ENCODE data around the gene INAFM2.
A peak's percentile ranks its signal among the peaks of the same experiment; 100 is the strongest.

INAFM2 gene

DNA sequence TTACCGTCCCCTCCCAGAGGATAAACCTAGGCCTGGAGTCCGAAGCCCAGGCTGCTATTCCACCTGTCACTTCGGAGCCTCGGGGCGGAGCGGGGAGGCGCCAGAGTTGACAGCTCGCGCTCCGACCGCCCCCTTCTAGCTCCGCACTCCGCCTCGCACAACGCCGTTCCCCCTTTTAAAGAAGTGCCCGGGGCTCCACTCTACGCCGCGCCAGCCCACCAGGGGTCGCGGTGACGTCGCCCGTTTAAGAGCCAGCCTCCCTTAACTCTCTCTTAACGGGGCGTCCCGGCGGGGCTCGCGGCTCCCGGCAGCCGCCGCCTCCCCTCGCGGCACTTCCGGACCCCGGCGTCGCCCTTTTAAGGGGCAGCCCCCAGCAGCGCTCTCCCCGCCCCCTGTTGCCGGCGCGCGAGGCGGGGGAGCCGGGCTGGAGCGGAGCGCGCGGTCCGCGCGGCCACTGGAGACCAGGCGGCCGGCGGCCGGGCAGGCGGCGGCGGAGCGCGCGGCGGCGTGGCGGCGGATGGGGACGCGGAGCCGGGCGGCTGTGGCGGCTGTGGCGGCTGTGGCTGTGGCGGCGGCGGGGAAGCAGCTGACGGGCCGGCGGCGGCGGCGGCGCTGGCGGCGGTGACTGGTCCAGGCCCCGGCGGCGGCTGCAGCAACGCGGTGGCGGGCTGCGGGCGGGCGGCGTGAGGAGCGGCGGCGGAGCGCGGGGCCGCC is at the start of gene INAFM2:
Gene INAFM2, plus strand, starts transcription at position 454 of the 714 bp plus-strand sequence. CDS start 364 bp downstream, outside the sequence.
- TF ChIP-seq POLR2A (IDR thresholded peaks at IDR 0.05; ENCODE audit: low read length) (peak; percentile 18), GATA1 (IDR thresholded peaks at IDR 0.05; ENCODE audit: low read depth, low read length) (no peak)
- peak; percentile 93 to 94 for DNase-seq

DNA sequence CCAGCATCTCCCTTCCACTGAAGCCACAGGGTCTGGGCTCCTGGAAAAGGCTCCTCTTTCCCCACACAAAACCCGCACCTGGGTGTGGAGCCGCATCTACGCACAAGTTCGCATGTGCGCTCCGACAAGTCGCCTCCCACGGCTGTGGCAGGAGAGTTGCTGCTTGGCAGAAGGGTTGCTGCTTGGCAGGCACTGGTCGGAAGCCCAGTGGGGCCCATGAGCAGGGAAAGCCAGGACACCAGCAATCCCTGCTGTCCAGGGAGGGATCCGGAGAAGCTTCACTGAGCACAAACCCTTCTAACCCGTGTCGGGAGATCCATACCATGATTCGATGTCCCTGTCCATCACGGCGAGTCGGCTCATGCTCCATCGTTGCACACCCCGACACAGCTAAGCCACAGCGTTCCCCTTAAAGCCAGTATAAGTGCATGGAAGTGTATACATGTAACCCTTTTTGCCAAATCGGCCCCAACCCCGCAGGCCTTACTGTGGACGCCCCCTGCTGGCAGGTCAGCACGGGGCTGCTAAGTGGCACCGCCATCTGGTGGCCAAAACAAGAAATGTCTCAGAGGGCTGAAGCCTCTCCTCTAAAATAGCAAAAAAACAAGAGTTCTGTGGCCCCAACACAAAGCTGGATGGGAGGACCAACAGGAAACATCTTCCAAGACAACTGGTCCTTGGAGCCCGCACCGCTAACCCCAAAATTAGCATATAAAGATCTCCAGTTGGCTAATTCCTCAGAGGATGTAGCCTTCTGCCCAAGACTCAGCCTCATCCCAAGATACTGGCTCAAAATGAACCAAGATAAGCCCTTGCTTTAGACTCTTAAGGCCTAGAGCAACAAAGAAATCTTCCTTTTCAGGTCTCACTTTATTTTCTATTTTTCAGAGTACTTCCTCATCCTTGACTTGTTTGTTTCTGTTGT is 48.9 kb upstream of the INAFM2 start:
- peak; percentile 88 to 94 for DNase-seq
- no peak for TF ChIP-seq POLR2A (IDR thresholded peaks at IDR 0.05; ENCODE audit: low read length)
- no peak for TF ChIP-seq GATA1 (IDR thresholded peaks at IDR 0.05; ENCODE audit: low read depth, low read length)

DNA sequence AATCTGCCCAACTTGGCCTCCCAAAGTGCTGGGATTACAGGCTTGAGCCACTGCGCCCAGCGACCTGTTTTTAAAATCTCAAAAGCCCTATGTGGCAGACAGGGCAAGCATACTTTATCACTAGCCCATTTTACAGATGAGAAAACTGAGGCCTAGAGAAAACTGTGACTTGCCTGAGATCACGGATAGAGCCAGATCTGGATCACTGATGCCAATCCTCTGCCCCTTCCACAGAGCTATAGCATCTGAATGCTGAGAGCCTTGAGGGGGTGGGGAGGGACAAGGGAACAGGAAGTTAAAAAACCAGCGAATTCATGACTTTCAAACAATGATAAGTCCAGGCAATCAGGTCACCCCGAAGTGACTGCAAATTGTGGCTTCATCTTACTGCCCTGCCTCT is 48.0 kb upstream of the INAFM2 start:
- DNase-seq: no peak

DNA sequence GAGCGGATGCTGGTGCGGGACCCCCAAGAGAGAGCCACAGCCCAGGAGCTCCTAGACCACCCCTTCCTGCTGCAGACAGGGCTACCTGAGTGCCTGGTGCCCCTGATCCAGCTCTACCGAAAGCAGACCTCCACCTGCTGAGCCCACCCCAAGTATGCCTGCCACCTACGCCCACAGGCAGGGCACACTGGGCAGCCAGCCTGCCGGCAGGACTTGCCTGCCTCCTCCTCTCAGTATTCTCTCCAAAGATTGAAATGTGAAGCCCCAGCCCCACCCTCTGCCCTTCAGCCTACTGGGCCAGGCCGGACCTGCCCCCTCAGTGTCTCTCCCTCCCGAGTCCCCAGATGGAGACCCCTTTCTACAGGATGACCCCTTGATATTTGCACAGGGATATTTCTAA is 47.5 kb upstream of the INAFM2 start:
- TF ChIP-seq GATA1 (IDR thresholded peaks at IDR 0.05; ENCODE audit: low read depth, low read length) (no peak), POLR2A (IDR thresholded peaks at IDR 0.05; ENCODE audit: low read length) (no peak)
- DNase-seq: no peak

More for the DNA sequence above, 48.0 kb upstream of the INAFM2 start:
- no peak for TF ChIP-seq GATA1 (IDR thresholded peaks at IDR 0.05; ENCODE audit: low read depth, low read length)
- no peak for TF ChIP-seq POLR2A (IDR thresholded peaks at IDR 0.05; ENCODE audit: low read length)

DNA sequence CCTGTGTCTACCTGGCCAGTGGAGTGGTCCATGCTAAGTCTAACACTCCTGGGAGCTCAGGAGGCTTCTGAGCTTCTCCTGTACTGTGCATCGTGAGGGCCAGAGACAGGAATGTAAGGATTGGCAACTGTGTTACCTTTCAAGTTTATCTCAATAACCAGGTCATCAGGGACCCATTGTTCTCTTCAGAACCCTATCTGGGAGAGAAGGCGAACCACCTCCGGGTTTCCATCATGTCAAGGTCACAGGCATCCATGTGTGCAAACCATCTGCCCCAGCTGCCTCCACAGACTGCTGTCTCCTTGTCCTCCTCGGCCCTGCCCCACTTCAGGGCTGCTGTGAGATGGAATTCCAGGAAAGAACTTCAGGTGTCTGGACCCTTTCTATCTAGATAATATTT is 46.6 kb upstream of the INAFM2 start:
- TF ChIP-seq POLR2A (IDR thresholded peaks at IDR 0.05; ENCODE audit: low read length): no peak
- no peak for TF ChIP-seq GATA1 (IDR thresholded peaks at IDR 0.05; ENCODE audit: low read depth, low read length)

DNA sequence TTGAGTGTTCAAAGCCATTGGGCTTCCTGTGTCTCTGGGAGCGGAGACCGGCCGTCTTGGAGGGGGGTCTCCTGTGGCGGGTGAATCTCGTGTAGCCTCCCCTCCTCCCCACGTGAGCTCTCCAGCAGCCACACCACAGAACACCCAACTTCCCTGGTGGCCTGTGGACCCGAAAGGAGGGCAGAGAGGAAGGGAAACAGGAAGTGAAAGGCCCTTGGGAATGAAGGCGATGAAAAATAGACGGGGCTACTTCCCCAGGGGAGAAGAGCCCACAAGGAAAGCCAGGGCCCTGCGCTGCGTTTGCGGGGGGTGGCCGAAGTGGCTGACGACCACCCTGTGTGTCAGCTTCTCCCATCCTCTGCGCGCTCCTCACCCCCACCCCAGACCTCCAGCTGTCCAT is 46.0 kb upstream of the INAFM2 start:
- no peak for DNase-seq
- TF ChIP-seq GATA1 (IDR thresholded peaks at IDR 0.05; ENCODE audit: low read depth, low read length) (no peak), POLR2A (IDR thresholded peaks at IDR 0.05; ENCODE audit: low read length) (no peak)

More for the DNA sequence above, 46.6 kb upstream of the INAFM2 start:
- DNase-seq: no peak

DNA sequence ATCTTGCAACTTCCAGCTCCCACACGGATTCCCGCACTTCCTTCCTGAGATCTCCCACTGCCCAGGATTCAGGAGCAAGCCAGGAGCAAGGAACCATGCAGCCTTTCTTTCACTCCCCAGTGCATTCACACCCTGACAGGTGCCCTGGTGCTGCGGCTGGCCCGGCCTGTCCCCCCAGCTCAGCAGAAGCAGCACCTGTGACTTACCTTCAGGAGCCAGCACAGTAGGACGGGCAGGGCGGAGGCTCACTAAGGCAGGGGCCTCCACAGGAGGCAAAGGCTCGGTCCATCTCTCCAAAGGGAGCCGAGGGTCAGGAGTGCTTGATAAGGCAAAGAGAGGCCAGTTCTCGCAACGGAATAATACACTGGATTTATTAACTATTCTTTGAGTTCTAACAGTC is 45.5 kb upstream of the INAFM2 start:
- DNase-seq: no peak
- no peak for TF ChIP-seq POLR2A (IDR thresholded peaks at IDR 0.05; ENCODE audit: low read length)
- TF ChIP-seq GATA1 (IDR thresholded peaks at IDR 0.05; ENCODE audit: low read depth, low read length): no peak

DNA sequence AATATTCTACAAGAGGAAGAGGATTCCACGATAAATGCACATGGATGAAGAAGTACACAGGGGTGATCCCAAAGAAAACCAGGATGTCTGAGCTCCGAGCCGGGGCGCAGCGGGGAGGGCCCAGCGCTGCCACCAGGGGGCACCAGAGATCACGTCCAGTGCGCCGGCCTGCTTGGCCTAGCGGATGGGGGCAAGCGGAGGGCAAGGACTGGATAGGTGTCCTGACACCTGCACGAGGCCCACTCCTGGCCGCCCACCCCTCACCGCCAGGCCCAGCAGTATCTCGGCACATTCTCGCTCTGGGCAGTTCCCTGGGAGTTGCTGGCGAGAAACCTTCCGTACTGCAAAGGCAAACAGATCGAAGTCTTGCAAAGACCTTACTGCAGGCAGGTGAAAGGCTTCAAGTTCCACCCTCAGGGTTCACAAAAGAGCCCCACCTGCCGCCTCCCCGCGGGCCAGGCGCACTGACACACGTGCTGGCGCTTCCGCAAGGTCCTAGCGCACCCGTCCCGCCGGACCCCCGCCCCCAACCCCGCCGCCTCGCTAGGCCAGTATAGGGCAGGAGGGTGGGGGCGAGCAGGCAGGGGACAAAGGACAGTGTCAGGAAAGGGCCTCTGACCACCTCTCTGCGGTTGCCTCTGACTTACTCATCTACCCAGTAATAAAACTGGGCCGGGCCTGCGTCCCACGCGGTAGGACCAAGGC is 43.9 kb upstream of the INAFM2 start:
- no peak for TF ChIP-seq POLR2A (IDR thresholded peaks at IDR 0.05; ENCODE audit: low read length)
- TF ChIP-seq GATA1 (IDR thresholded peaks at IDR 0.05; ENCODE audit: low read depth, low read length): no peak
- DNase-seq: peak; percentile 59 to 81

DNA sequence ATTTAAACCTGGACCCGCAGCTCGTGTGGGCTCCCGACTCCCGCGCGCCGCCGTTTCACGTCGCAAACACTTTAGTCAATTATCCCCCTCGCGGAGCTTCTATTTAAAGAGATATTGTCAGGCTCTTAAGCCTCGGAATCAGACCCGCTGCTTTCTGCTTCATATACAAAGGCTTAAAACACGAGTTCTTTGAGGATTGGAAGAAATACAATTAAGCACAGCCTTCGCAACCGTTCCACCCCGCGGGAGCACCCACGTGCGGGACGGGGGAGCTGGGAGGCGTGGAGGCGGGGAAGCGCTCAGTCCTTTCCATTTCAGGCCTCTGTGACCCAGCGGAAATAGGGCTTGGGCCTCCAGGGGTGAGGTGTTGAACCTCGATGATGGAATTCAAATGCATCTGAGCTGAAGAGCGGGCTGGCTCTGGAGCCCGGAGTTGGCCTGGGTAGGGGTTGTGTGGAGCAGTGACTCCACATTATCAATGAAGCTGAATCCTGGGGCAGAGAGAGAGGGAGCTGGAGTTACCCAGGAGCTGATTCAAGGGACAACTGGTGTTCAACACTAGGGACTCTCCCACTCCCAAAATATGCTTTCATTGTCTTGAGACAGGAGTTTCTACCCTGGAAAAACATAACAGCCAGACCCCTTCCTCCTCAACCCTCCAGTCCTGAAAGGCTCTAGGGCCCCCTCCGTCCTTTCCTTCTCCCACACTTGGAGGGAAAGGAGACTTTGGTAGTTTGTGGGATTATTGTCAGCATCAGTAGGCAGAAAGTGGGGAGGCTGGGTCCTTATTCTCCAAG is 43.0 kb upstream of the INAFM2 start:
- no peak for TF ChIP-seq GATA1 (IDR thresholded peaks at IDR 0.05; ENCODE audit: low read depth, low read length)
- TF ChIP-seq POLR2A (IDR thresholded peaks at IDR 0.05; ENCODE audit: low read length): no peak

DNA sequence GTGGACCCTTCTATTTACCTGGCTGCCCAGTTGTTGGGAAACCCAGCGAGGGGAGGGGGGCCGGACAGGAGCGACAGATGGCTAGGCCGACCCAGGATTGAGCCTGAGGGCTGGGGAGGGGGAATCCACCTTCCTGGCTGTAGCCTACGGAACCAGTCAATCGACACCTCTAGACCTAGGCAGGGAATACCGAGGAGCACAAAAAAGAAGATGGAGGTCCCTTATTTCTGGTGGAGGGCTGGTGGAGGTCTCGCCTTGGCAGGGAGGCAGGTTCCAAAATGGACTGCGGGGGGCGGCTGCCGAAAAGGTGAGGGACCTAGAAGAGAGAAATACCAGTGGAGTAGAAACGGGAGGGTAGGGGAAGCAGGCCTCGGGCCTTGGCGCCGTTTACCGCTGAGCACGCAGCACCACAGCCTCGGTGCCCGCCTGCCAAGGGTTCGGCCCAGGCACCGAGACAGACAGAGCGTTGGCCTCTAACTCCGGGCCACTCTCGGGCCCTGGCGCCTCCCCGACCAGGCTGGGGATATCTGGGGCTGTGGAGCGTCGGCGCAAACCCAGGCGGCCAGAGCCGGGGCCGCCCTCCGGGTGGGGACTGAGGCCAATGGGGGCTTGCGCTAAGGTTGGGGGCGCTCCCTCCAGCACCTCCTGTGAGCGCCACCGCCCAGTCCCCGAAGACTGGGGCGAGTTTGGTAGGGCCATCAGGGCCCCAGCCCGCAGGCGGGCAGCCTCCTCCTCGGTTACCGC is 42.3 kb upstream of the INAFM2 start:
- no peak for DNase-seq
- no peak for TF ChIP-seq GATA1 (IDR thresholded peaks at IDR 0.05; ENCODE audit: low read depth, low read length)
- TF ChIP-seq POLR2A (IDR thresholded peaks at IDR 0.05; ENCODE audit: low read length): no peak

More for the DNA sequence above, 43.0 kb upstream of the INAFM2 start:
- no peak for DNase-seq

DNA sequence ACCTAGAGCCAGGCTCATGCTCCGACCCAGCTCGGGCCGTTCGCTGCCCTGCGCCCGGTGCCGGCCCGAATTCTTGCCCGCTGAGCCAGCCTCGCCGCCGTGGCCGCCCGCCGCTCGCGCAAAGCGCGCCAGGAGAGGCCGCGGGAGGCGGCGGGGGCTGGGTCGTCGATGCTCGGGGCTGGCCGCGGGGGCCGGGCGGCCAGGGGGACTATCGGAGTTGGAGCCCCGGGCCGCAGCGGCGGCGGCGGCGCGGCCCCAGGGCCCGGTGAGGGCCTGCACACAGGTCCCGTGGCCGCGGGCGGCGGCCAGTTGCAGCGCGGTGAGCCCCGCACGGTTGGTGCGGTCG is 41.7 kb upstream of the INAFM2 start:
- no peak for DNase-seq
- TF ChIP-seq POLR2A (IDR thresholded peaks at IDR 0.05; ENCODE audit: low read length) (no peak), GATA1 (IDR thresholded peaks at IDR 0.05; ENCODE audit: low read depth, low read length) (no peak)

DNA sequence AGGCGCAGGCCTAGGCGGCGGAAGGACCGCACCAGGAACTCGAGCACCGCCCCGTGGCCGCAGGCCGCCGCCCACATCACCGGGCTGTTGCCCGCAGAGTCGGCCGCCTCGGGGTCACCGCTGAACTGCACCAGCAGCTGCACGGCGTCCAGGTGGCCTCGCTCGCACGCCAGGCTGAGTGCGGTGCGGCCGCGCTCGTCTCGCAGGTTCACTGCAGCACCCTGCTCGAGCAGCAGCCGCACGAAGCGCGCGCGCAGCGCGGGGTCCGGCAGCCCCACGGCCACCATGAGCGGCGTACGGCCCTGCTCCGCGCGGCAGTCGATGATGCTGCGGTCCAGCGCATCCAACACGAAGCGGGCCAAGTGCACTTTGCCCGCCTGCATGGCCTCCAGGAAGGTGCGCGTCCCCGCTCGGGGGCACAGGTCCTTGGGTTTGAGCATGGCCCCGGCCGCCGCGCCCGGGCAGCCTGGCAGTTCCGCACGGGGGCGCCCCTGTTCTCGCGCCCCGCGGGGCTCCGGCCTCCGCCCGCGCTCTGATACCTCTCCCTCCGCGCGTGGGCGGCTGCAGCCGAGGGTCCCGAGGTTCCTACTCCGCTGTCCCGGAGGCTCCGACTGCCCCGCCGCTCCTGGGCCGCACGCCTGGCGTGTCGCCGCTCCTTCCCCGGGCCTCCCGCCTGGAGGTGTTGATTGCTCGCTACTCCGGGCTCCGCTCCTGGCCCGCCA is 41.2 kb upstream of the INAFM2 start:
- TF ChIP-seq POLR2A (IDR thresholded peaks at IDR 0.05; ENCODE audit: low read length) (no peak), GATA1 (IDR thresholded peaks at IDR 0.05; ENCODE audit: low read depth, low read length) (no peak)
- DNase-seq: peak; percentile 63 to 65
